Sigmoid colon (tissue), 7 donors: ENCODE data around the gene RGR. TPM values are rescaled to one million over a fixed set of nuclear protein-coding genes. Genes with fewer than 3 reads are reported as not detected.

ENCODE experiments used
- DNase-seq: peaks from one replicate; pipeline ENCODE4 v3.0.0-alpha.2; 2019
- H3K27ac ChIP-seq, 4 donors: fragments of 200-600 bp; sonication (generic); one replicate each; pipeline ENCODE4 v1.5.1; 2016 to 2019; ENCODE audit warnings: mild to moderate bottlenecking in 1 of 4
- H3K27me3 ChIP-seq, 3 donors: fragments of 200-600 bp; sonication (generic); one replicate each; pipeline ENCODE4 v1.5.1; 2019; ENCODE audit warnings: mild to moderate bottlenecking in 1 of 3
- H3K36me3 ChIP-seq, 4 donors: fragments of 200-600 bp; sonication (generic); one replicate each; pipeline ENCODE4 v1.5.1; 2016 to 2019
- H3K4me1 ChIP-seq, 4 donors: fragments of 200-600 bp; sonication (generic); one replicate each; pipeline ENCODE4 v1.5.1; 2017 to 2019
- H3K4me3 ChIP-seq, 4 donors: fragments of 200-600 bp; sonication (generic); one replicate each; pipeline ENCODE4 v1.5.1; 2017 to 2019; ENCODE audit warnings: mild to moderate bottlenecking in 2 of 4, moderate library complexity in 1 of 4
- H3K9me3 ChIP-seq, 4 donors: fragments of 200-600 bp in 3 of 4; sonication (generic) in 3 of 4; one replicate each; pipeline versions ENCODE4 v1.5.1 to v1.6.1; 2013 to 2019
- EP300 ChIP-seq, 4 donors: sonication (generic); formaldehyde crosslinking; IDR thresholded peaks; one replicate each; pipeline ENCODE4 v1.6.1; 2017; ENCODE audit warnings: antibody characterized with exemption in 4 of 4
- POLR2A ChIP-seq, 2 donors: fragments of 450-650 bp; IDR thresholded peaks; one replicate each; pipeline ENCODE4 v1.6.1; 2016; ENCODE audit warnings: antibody characterized with exemption in 2 of 2, mild to moderate bottlenecking in 2 of 2, moderate library complexity in 2 of 2
- POLR2AphosphoS5 ChIP-seq, 4 donors: sonication (generic); formaldehyde crosslinking; IDR thresholded peaks; one replicate each; pipeline ENCODE4 v1.6.1; 2017; ENCODE audit warnings: antibody characterized with exemption in 4 of 4
- WGBS, 2 donors: extraction: QIAGEN DNeasy Blood & Tissue Kit; methylation state at CpG; one replicate each; pipeline ENCODE4 v1.1.7; 2013; 5-methylcytosine and 5-hydroxymethylcytosine counted together
- intact Hi-C: fragments of 100-400 bp; cut with DNase I; formaldehyde crosslinking; loops from one replicate; pipeline ENCODE4 v1.15.1; 2023
- polyA plus RNA-seq, 3 donors: library from polyadenylated mRNA; stranded (reverse); fragments of 200-250 nt; gene quantifications; one replicate each; pipeline ENCODE4 v1.2.3, GENCODE V29; 2013
- total RNA-seq, 4 donors: library from RNA; depleted of rRNA; stranded (reverse); fragments of >200 nt; gene quantifications; one replicate each; pipeline ENCODE4 v1.1.0, GENCODE V29; 2016
- TF ChIP-seq, protein P1 (sequence below), 4 experiments: fragments of 450-650 bp in 3 of 4; fragments of 200-600 bp in 1 of 4; IDR thresholded peaks; one replicate each; pipeline ENCODE4 v1.5.1; 2016 to 2019; ENCODE audit warnings: antibody characterized with exemption in 4 of 4, mild to moderate bottlenecking in 3 of 4, moderate library complexity in 2 of 4
- donor health status: healthy with polysubstance abuse.
- donor health status: Bipolar disorder and iron deficiency.
- donor health status: healthy.

Gene RGR
- total and polyA plus RNA-seq, 7 donors: 0.82 to 3.6 (median 1.4) TPM; not detected in 4

DNA sequence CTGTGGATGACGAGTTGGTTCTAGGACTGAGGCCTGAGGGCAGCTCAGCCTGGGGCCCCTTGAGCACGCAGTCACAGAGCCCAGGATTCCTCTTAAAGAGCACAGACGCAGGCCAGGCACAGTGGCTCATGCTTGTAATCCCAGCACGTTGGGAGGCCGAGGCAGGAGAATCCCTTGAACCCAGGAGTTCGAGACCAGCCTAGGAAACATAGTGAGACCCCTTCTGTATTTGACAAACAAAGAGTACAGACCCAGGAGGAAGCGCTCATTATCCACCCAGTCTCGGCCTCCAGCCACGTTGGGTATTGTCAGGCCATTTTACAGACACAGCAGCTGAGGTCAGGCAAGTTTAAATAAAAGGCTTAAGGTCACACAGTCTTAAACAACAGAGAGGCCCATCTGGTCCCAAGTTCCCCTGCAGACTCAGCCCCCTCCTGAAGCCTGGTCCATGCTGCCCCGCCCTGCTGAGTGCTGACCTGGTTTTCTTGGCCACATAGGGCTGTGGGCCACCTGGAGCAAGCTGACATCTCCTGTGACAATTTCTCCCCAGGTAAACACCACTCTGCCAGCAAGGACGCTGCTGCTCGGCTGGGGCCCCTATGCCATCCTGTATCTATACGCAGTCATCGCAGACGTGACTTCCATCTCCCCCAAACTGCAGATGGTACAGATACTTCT, 12.6 kb downstream of the RGR start:
- Histone ChIP-seq H3K27ac (no peak overlapping the region), H3K36me3 (no peaks in the 10 kb centered on the region), H3K4me3 (no peak overlapping the region), H3K27me3 (peaks cover 0 to 15% (median 7%) of the 10 kb centered on the region in 3 donors), H3K4me1 (no peaks in the 10 kb centered on the region), H3K9me3 (no peaks in the 10 kb centered on the region)
- intact Hi-C loops: loop anchor here (5.0 kb wide), 1 partner anchor 110 kb away; no protein-coding TSS in a partner anchor
- no peak for DNase-seq
- TF ChIP-seq, protein P1, sequence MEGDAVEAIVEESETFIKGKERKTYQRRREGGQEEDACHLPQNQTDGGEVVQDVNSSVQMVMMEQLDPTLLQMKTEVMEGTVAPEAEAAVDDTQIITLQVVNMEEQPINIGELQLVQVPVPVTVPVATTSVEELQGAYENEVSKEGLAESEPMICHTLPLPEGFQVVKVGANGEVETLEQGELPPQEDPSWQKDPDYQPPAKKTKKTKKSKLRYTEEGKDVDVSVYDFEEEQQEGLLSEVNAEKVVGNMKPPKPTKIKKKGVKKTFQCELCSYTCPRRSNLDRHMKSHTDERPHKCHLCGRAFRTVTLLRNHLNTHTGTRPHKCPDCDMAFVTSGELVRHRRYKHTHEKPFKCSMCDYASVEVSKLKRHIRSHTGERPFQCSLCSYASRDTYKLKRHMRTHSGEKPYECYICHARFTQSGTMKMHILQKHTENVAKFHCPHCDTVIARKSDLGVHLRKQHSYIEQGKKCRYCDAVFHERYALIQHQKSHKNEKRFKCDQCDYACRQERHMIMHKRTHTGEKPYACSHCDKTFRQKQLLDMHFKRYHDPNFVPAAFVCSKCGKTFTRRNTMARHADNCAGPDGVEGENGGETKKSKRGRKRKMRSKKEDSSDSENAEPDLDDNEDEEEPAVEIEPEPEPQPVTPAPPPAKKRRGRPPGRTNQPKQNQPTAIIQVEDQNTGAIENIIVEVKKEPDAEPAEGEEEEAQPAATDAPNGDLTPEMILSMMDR (IDR thresholded peaks at IDR 0.05): no peak
- 70 to 78% methylated on average over 15 of the region's 15 CpGs for WGBS, 2 donors

DNA sequence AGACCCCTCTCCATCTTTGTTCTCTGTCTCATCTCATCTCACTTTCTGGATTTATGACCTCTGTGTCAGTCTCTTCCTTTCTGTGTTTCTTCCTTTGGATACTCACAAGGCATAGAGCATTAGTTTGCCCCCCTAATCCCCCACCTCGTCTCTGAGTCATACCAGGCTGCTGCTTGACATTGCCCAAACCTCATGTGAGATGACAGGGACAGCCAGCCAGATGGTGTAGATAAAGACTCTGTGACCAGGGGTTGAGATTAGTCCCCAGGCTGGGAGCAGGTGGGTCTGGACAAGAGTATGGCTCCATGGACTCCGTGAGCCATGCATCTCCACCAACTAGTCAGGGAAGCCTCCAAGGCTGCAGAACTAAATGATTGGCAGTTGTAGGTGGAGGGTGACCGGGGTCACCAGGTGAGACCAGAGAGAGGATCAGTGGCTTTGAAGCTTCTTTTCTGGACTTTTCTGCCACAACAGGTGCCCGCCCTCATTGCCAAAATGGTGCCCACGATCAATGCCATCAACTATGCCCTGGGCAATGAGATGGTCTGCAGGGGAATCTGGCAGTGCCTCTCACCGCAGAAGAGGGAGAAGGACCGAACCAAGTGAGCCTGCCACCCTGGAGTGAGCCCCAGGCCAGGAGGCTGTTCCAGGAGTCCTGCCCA, 13.3 kb downstream of the RGR start:
- no peak for DNase-seq
- no peaks in the 10 kb centered on the region for H3K4me1 ChIP-seq
- no peaks in the 10 kb centered on the region for H3K9me3 ChIP-seq
- intact Hi-C loops: loop anchor here (5.0 kb wide), 1 partner anchor 111 kb away; no protein-coding TSS in a partner anchor
- peaks cover 0 to 15% (median 7%) of the 10 kb centered on the region in 3 donors for H3K27me3 ChIP-seq
- 88% methylated on average over 7 of the region's 7 CpGs for WGBS, 2 donors
- no peak overlapping the region for H3K27ac ChIP-seq
- no peaks in the 10 kb centered on the region for H3K36me3 ChIP-seq
- no peak overlapping the region for H3K4me3 ChIP-seq
- no peak for TF ChIP-seq POLR2AphosphoS5 (IDR thresholded peaks at IDR 0.05)
- TF ChIP-seq POLR2A (IDR thresholded peaks at IDR 0.05): no peak
- TF ChIP-seq, protein P1 (IDR thresholded peaks at IDR 0.05): no peak
- no peak for TF ChIP-seq EP300 (IDR thresholded peaks at IDR 0.05)

GRCh38 chr10:84261236-84261915, 16.5 kb downstream of the RGR start:
- TF ChIP-seq POLR2A (IDR thresholded peaks at IDR 0.05) (no peak), POLR2AphosphoS5 (IDR thresholded peaks at IDR 0.05) (no peak), EP300 (IDR thresholded peaks at IDR 0.05) (no peak)
- TF ChIP-seq, protein P1 (IDR thresholded peaks at IDR 0.05): no peak
- DNase-seq: no peak
- Histone ChIP-seq H3K9me3 (no peaks in the 10 kb centered on the region), H3K4me3 (no peak overlapping the region), H3K36me3 (no peaks in the 10 kb centered on the region), H3K27ac (no peak overlapping the region), H3K27me3 (peaks cover 0 to 28% (median 7%) of the 10 kb centered on the region in 3 donors), H3K4me1 (no peaks in the 10 kb centered on the region)
- WGBS, 2 donors: 85 to 90% methylated on average over 7 of the region's 7 CpGs
- intact Hi-C loops: loop anchor here (10.0 kb wide), 1 partner anchor 113 kb away; no protein-coding TSS in a partner anchor

- H3K4me3 ChIP-seq: no peak overlapping the region
These were observed 17.5 kb downstream of the RGR start for GRCh38 chr10:84262190-84262956.

More at GRCh38 chr10:84262190-84262956, 17.5 kb downstream of the RGR start:
- no peak overlapping the region for H3K27ac ChIP-seq
- no peaks in the 10 kb centered on the region for H3K36me3 ChIP-seq
- 82 to 85% methylated on average over 13 of the region's 13 CpGs for WGBS, 2 donors
- intact Hi-C loops: loop anchor here (10.0 kb wide), 1 partner anchor 112 kb away; no protein-coding TSS in a partner anchor
- H3K27me3 ChIP-seq: peaks cover 0 to 20% (median 4%) of the 10 kb centered on the region in 3 donors
- no peaks in the 10 kb centered on the region for H3K4me1 ChIP-seq
- TF ChIP-seq POLR2A (IDR thresholded peaks at IDR 0.05) (no peak), EP300 (IDR thresholded peaks at IDR 0.05) (no peak)
- TF ChIP-seq, protein P1 (IDR thresholded peaks at IDR 0.05): no peak
- no peak for DNase-seq
- no peaks in the 10 kb centered on the region for H3K9me3 ChIP-seq
